ENCODE data around the gene TOR1B. TPM values are rescaled to one million over a fixed set of nuclear protein-coding genes. Genes with fewer than 3 reads are reported as not detected.

TOR1B gene
- total and polyA plus RNA-seq, 2 donors (not counting 1 experiment from before 2014, with no cell fraction given): 13.3 to 17.4 TPM

- CTCF ChIA-PET: no interaction called here
These were observed 54.2 kb downstream of the TOR1B start for GRCh38 chr9:129857207-129857606.

More at GRCh38 chr9:129857207-129857606, 54.2 kb downstream of the TOR1B start:
- Histone ChIP-seq H3K36me3 (replicated peaks in 1 of 2; ENCODE audit: control extremely low read depth in 1 of 2, control insufficient read depth in 1 of 2, extremely low read depth in 1 of 2, insufficient read depth in 2 of 2, low read length in 1 of 2) (peaks cover 3 to 76% of the 10 kb centered on the region in 2 experiments), H3K9ac (ENCODE audit: low read length) (no peak overlapping the region), H3K27ac (ENCODE audit: low read length in 2 of 2) (no peak overlapping the region), H3K4me1 (ENCODE audit: control insufficient read depth in 2 of 2, insufficient read depth in 2 of 2, low read length in 2 of 2) (no peaks in the 10 kb centered on the region), H2AFZ (ENCODE audit: insufficient read depth, low read depth, low read length, poor library complexity, severe bottlenecking) (no peak overlapping the region), H3K4me2 (replicated peaks; ENCODE audit: low read depth, low read length, poor library complexity, severe bottlenecking) (no peak overlapping the region), H3K9me3 (ENCODE audit: control extremely low read depth in 1 of 3, control insufficient read depth in 2 of 3, insufficient read depth in 1 of 3, low read length in 2 of 3) (no peaks in the 10 kb centered on the region), H3K4me3 (ENCODE audit: control extremely low read depth in 1 of 5, extremely low read depth in 1 of 5, insufficient read depth in 1 of 5, low read depth in 2 of 5, low read length in 4 of 5) (no peak overlapping the region), H3K79me2 (ENCODE audit: control insufficient read depth, insufficient read depth, low read length) (peaks cover 4% of the 10 kb centered on the region), H3K27me3 (replicated peaks in 1 of 4; ENCODE audit: control extremely low read depth in 1 of 4, control insufficient read depth in 3 of 4, insufficient read depth in 4 of 4, low read length in 3 of 4) (no peaks in the 10 kb centered on the region), H4K20me1 (ENCODE audit: control insufficient read depth, insufficient read depth, low read length, poor library complexity, severe bottlenecking) (no peaks in the 10 kb centered on the region)
- intact Hi-C loops (cut with micrococcal nuclease): no loop called here
- DNase-seq: no peak
- Mint-ChIP-seq H3K27ac (no peak overlapping the region), H3K9me3 (ENCODE audit: insufficient read depth) (no peaks in the 10 kb centered on the region), H3K4me3 (no peak overlapping the region), H3K27me3 (no peaks in the 10 kb centered on the region), H3K4me1 (no peaks in the 10 kb centered on the region)
- POLR2A ChIA-PET: no interaction called here
- TF ChIP-seq EZH2 (IDR thresholded peaks at IDR 0.05; ENCODE audit: borderline replicate concordance, insufficient read depth, low read depth, low read length, poor library complexity, severe bottlenecking) (no peak), CTCF (IDR thresholded peaks at IDR 0.05) (no peak)
- ATAC-seq (ENCODE audit: low read depth): no peak
- 96% methylated on average over 5 of the region's 7 CpGs for WGBS (ENCODE audit: insufficient coverage)
